ENCODE measurements around the gene DIDO1. TPM values are rescaled to one million over a fixed set of nuclear protein-coding genes. Genes with fewer than 3 reads are reported as not detected.

DIDO1 gene
- total RNA-seq, 1 donor from 2014 or later: 32.3 TPM

DNA sequence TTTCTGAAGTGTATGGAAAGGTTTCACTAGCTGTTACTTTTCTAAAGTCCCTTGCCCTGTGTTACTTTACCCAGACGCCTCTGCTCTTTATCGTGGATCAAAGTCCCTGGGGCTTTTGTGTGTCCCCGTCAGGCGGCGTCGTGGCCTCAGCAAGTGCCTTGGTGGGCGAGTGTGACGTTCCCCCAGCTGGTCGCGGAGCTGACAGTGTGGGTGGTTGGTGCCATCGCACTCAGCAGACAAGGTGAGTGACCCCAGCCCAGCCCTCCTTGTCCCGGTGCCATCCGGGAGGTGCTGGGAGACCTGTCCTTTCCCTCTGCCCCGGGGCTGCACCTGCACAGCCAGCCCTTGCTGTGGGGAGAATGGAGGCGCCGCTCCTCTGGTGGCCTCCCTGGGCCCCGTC, 37.4 kb downstream of the DIDO1 start:
- DNase-seq: no peak
- intact Hi-C loops (cut with DNase I): no loop called here
- ATAC-seq (ENCODE audit: poor library complexity): no peak

DNA sequence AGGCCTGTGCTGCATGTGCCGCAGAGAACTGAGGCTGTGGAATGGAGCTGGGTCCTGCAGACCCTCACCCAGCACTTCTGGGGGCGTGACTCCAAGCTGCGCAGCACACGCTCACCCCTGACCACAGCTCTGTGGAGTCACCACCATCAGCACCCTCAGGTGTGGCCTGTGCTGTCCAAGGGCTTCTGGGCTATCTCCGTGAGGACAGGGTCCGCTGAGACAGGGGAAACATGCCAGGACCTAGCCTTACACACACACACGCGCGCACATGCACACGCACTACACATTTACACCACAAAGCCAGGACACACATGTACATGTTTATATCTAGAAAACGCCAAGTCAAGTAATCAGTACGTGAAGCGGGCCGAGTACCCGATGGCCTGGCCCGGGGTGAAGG, 37.9 kb downstream of the DIDO1 start:
- no peak for ATAC-seq (ENCODE audit: poor library complexity)
- DNase-seq: no peak
- intact Hi-C loops (cut with DNase I): no loop called here

DNA sequence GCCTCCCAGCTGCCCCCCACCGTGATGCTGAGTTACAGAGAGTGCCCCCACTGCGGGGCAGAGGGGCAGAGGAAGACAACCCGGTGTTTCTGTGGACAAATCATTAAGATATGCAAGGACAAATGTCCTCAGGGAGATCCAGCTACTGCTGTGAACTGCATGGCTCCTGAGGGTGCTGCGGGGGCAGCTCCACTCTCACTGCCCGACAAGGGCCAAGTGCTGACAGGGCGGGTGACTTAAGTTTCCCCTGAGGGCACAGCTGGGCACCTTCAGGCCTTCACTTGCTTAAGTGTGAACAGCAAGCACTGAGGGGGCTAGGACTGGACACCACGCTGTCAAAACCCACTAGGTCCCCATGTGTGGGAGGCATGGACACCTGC, 38.5 kb downstream of the DIDO1 start:
- DNase-seq: no peak
- intact Hi-C loops (cut with DNase I): no loop called here
- no peak for ATAC-seq (ENCODE audit: poor library complexity)

DNA sequence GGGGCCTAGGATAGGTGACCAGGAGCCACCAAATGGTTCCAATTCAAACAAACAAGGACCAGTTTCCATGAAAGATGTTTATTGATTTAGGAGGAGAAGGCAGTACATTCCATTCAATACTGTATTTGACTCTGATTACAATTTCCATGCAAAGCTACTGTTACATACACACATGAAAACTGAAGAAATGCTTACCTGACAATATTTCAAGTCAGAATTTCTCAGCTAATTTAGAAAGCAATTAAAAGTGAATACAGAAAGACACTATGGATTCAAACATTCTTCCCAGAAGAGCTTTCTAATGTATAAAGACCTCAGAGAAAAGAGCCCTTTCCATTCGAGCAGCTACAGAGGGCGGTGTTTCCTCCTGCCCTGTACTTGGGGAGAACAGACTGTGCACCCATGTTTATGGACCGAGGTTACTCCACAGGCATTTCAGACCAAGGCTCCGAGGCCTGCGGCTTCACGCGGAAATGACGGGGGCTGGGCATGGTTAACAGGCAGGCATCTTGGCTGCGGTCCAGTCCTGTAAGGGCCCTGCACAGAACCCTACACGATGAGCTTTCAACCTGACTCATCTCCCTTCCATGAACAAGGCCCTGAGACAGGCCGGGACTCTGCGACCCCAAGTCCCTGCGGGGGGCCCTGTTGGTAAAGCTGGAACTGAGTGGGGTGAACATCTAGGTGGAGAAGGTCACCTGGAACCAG, 39.0 kb downstream of the DIDO1 start:
- peak; percentile 79 for DNase-seq
- intact Hi-C loops (cut with DNase I): no loop called here
- ATAC-seq (ENCODE audit: poor library complexity): peak; percentile 78

DNA sequence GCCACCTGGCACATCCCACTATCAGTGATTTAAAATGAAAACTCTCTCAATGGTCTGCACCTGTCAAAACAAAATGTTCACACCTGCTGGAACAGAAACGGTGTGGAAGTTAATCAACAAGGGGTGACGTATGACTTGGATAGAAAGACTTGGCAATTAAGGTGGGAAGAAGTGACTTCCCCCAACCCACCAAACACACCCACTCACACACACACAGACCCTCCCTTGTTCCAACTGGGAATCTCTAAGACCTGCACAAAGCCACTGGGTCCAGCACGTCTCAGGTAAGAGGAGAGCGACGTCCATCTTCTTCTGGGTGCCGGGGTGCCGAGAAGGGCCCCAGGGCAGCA, 39.6 kb downstream of the DIDO1 start:
- ATAC-seq (ENCODE audit: poor library complexity) (no peak), DNase-seq (no peak)
- intact Hi-C loops (cut with DNase I): no loop called here

DNA sequence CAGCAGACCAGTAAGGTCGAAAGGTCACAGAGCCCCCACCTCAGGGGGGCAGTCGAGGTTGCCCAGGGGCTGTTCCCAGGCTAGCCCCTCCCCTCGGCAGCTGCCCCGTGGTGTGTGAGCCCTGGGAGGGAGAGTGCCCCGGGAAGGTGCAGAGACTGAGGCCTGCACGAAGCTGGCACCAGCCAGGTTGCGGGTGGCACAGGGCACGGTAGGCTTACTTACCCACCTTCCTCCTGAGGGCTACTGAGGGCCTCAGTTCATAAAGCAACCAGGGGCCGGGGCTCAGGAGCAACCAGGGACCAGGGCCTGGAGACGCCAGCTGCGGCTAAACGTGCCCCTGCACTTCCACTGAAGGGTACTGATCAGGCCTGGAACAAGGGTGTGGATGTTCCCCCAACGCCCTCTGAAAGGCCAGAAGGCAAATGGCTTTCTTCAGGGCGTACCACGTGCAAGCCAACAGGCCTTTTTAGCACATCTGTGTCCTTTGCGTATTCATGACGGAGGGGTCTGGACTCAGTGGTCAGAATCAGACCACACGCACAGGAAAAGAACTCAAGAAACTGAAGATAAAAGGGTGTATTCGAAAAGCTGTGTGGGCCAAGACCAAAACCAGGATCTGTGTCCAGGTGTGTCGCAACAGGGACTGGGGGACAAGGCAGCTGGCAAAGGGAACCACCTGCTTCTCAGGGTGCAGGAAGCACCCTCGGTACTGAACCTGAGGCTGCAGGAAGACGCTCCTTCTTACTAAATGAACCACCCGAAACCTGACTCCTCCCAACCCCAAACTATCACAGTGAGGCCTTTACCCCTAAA, 40.2 kb downstream of the DIDO1 start:
- no peak for DNase-seq
- ATAC-seq (ENCODE audit: poor library complexity): no peak
- intact Hi-C loops (cut with DNase I): no loop called here

- intact Hi-C loops (cut with DNase I): no loop called here
- ATAC-seq (ENCODE audit: poor library complexity) (no peak), DNase-seq (no peak)
Measured at GRCh38 chr20:62885046-62885895, 41.0 kb downstream of the DIDO1 start.

DNA sequence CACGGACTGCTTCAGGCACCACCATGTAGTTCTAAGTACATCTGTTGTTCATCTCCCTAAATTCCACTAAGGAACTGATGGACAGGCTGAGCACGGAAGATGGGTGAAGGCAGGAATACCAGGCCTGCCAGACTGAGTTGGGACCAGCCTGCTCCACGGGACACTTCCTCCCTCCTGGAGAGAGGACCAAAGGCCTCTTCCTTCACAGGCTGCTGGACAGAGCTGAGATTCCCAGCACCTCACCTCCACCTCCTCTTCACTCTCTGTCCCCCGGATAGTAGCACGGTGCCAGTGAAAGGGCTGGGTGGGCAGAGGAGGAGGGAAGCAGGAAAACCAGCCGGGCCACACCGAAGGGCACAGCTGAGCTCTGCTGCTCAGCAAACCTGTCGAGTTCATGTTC, 41.7 kb downstream of the DIDO1 start:
- no peak for DNase-seq
- intact Hi-C loops (cut with DNase I): no loop called here
- no peak for ATAC-seq (ENCODE audit: poor library complexity)

GRCh38 chr20:62882426-62882825, 43.9 kb downstream of the DIDO1 start:
- intact Hi-C loops (cut with DNase I): no loop called here
- ATAC-seq (ENCODE audit: poor library complexity): no peak
- DNase-seq: no peak

DNA sequence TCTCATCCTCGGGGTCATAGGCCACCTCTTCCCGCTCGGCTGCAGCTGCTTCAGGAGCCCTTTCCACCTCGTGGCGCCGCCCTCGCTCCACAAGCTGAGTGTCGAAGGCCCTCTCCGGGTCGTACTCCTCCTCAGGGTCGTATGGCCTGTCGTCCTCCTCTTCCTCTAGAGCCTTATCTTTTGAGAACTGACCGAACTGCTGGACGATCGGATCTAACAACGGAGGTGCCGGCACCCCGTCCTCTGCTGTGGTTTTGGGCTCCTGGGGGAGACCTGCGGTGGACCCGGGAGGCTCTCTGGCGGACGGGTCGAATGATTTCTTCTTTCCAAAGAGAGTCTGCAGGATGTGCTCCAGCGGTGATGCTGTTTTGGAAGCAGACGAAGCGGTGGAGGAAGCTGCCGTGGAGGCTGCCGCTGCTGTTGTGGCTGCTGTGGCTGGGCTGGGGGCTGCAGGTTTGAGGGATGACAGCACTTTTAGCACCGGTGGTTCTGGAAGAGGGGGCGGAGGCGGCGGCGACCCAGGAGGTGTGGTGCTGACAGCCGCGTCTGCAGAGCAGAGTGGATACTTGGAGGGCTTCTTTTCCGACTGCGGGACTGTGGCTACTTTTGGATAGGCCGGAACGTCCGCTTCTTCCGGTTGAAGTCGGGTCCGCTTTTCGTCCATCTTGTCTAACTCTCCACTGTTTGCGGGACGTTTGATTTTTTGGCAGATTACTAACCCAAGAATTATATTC, 44.5 kb downstream of the DIDO1 start:
- DNase-seq (no peak), ATAC-seq (ENCODE audit: poor library complexity) (no peak)
- intact Hi-C loops (cut with DNase I): no loop called here

DNA sequence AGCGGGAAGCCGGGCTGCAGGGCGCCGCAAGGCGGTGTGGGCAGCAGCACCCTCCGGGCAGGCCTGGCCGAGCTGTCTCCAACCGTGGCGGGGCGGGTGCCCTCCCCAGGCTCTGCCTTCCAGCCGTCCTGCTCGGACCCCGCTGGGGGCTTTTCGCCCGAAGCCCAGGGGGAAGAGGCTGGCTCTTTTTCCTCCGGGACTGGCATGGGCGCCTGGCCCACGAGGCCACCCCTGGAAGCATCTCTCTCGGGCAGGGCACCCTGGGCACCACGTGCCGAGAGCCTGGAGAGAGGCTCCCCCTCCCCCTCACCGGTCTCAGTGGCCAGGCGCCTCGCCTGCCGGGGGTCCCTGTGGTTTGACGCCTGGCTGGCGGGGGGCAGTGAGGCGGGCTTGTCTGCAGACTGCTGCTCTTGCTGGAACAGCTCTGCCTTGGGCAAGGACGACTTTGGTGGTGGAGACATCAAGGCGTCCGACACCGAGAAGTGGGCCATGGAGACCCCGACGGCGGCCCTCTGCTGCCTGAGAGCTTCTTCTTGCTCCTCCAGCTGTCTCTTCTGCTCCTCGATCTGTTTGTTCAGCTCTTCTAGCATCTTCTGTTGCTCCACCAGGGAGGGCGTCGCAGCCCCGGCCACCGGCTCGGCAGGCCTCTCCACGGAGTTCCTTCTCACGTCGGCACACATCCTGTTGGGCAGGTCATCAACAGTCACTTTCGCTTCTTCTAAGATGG, 45.2 kb downstream of the DIDO1 start:
- ATAC-seq (ENCODE audit: poor library complexity) (no peak), DNase-seq (no peak)
- intact Hi-C loops (cut with DNase I): no loop called here

DNA sequence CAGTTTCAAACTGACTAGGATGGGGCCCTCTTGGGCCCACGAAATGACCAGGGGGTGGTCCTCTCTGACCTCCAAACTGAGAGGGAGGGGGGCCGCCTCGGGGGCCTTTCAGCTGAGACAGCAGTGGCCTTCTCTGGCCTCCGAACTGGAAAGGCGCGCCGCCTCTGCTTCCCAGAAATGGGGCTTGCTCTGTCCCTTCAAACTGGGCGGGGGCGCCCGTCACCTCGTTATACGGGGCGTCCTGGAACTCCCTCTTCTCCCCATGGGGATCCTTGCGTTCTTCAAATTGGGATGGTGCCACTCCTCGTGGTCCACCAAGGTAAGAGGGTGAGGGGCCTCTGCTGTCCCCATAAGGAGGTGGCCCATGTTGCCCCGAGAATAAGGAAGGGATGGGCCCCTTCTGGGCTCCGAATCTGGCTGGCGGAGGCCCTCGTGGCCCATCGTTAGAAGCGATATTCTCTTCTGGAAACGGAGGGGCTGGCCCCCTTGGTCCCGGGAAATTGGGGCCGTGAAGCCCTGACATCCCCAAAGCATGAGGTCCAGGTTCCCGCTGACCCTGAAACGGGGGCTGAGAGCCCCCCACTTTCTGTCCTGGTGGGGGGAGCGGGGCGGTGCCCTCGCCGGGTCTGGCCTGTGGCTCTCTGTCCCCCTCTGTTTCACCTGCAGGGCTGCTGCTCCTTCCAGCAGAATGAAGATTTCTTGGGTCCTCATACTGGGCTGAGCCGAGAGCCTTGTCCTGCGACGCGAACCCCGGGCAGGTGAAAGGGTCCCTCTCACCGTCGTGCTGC, 46.0 kb downstream of the DIDO1 start:
- DNase-seq (no peak), ATAC-seq (ENCODE audit: poor library complexity) (no peak)
- intact Hi-C loops (cut with DNase I): no loop called here

GRCh38 chr20:62879275-62880146, 46.8 kb downstream of the DIDO1 start:
- ATAC-seq (ENCODE audit: poor library complexity): no peak
- DNase-seq: no peak
- intact Hi-C loops (cut with DNase I): no loop called here

DNA sequence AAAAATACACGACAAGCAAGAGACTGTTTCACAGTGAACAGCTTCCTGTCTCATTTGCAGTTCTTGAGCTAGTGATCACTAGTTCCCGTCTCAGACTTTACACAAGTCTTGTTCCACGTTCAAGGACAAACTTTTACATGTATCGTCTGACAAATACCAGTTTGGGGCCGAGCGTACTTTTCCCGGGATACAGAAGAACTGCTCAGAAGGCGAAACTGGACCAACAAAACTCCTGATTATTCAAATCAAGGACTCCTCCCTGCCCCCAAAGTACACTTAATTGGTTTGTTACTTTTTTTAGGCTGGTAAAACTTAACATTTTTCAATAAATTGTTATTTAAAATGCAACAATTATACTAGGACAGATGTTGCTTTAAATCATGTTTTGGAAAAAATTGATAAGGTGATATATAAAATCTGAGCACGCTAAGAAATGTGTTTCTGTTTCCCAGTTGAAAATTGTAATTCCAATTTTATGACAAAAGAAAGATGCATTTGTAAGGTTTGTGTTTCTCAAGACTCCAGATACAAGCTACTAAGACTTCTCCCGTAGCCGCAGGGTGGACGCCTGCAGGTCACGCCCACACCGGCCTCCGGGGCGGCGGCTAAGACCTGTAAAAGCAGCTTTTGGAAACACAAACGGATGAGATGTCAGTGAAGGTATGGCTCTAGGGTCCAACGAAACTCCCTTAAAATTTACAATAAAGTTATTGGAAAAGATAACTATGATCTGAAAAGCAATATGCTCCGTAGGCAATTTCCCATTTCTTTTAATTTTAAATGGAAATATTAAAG, 47.9 kb downstream of the DIDO1 start:
- no peak for ATAC-seq (ENCODE audit: poor library complexity)
- intact Hi-C loops (cut with DNase I): no loop called here
- no peak for DNase-seq

- ATAC-seq (ENCODE audit: poor library complexity): peak; percentile 91
- peak; percentile 93 for DNase-seq
- intact Hi-C loops (cut with DNase I): no loop called here
Measured at GRCh38 chr20:62876902-62877816, 49.1 kb downstream of the DIDO1 start.

Measured in Right ventricle myocardium superior (tissue), 1 donor.